HEK293T (cell line): ENCODE measurements around the gene PBX1.

Source experiments
- CTCF ChIA-PET: fragments of 350-600 bp; formaldehyde crosslinking; extraction: SDS; loops from one replicate; lab custom pipeline; 2021; ENCODE audit warnings: antibody characterized with exemption, inconsistent platforms; lab: Yijun Ruan, JAX
- POLR2A ChIA-PET: fragments of 350-600 bp; formaldehyde crosslinking; extraction: SDS; loops from one replicate; lab custom pipeline; 2020; ENCODE audit warnings: antibody characterized with exemption, inconsistent platforms; lab: Yijun Ruan, JAX
- DNase-seq: peaks from one replicate; pipeline ENCODE4 v3.0.0; 2012; ENCODE audit warnings: mixed read lengths; ENCODE audit errors: extremely low spot score
- ARNT ChIP-seq: fragments of 450-650 bp; IDR thresholded peaks from 2 replicates; pipeline ENCODE4 v1.6.1; 2017; ENCODE audit warnings: mild to moderate bottlenecking
- BHLHE40 ChIP-seq: fragments of 450-650 bp; IDR thresholded peaks from 2 replicates; pipeline ENCODE4 v1.6.1; 2016; ENCODE audit warnings: mild to moderate bottlenecking, moderate library complexity, borderline replicate concordance
- CTBP1 ChIP-seq: fragments of 450-650 bp; IDR thresholded peaks from 2 replicates; pipeline ENCODE4 v1.6.1; 2016; ENCODE audit warnings: borderline replicate concordance
- ELF4 ChIP-seq: fragments of 450-650 bp; IDR thresholded peaks from 2 replicates; pipeline ENCODE4 v1.6.1; 2017; ENCODE audit warnings: antibody characterized with exemption
- FOXA1 ChIP-seq: fragments of 450-650 bp; IDR thresholded peaks from 2 replicates; pipeline ENCODE4 v1.6.1; 2016; ENCODE audit warnings: mild to moderate bottlenecking
- FOXK2 ChIP-seq: fragments of 450-650 bp; IDR thresholded peaks from 2 replicates; pipeline ENCODE4 v1.6.1; 2016; ENCODE audit warnings: mild to moderate bottlenecking
- FOXM1 ChIP-seq: fragments of 450-650 bp; IDR thresholded peaks from 2 replicates; pipeline ENCODE4 v1.6.1; 2017; ENCODE audit warnings: mild to moderate bottlenecking, borderline replicate concordance
- HDGF ChIP-seq: fragments of 450-650 bp; IDR thresholded peaks from 2 replicates; pipeline ENCODE4 v1.6.1; 2017; ENCODE audit warnings: antibody characterized with exemption, borderline replicate concordance
- L3MBTL2 ChIP-seq: fragments of 450-650 bp; conservative IDR thresholded peaks from 2 replicates; pipeline ENCODE4 v1.6.1; 2016; ENCODE audit warnings: mild to moderate bottlenecking
- LEF1 ChIP-seq: fragments of 450-650 bp; IDR thresholded peaks from 2 replicates; pipeline ENCODE4 v1.6.1; 2017; ENCODE audit warnings: mild to moderate bottlenecking, borderline replicate concordance
- NFRKB ChIP-seq: fragments of 450-650 bp; IDR thresholded peaks from 2 replicates; pipeline ENCODE4 v1.6.1; 2016; ENCODE audit warnings: mild to moderate bottlenecking, moderate library complexity
- SP1 ChIP-seq: fragments of 450-650 bp; IDR thresholded peaks from 2 replicates; pipeline ENCODE4 v1.6.1; 2017
- SUZ12 ChIP-seq: fragments of 450-650 bp; IDR thresholded peaks from 2 replicates; pipeline ENCODE4 v1.6.1; 2016; ENCODE audit warnings: mild to moderate bottlenecking
- TARDBP ChIP-seq: fragments of 450-650 bp; IDR thresholded peaks from 2 replicates; pipeline ENCODE4 v1.6.1; 2016
- ZNF384 ChIP-seq: fragments of 450-650 bp; IDR thresholded peaks from 2 replicates; pipeline ENCODE4 v1.6.1; 2016
- TF ChIP-seq, protein P1 (sequence below): fragments of 450-650 bp; IDR thresholded peaks from 2 replicates; pipeline ENCODE4 v1.6.1; 2016

Gene PBX1

DNA sequence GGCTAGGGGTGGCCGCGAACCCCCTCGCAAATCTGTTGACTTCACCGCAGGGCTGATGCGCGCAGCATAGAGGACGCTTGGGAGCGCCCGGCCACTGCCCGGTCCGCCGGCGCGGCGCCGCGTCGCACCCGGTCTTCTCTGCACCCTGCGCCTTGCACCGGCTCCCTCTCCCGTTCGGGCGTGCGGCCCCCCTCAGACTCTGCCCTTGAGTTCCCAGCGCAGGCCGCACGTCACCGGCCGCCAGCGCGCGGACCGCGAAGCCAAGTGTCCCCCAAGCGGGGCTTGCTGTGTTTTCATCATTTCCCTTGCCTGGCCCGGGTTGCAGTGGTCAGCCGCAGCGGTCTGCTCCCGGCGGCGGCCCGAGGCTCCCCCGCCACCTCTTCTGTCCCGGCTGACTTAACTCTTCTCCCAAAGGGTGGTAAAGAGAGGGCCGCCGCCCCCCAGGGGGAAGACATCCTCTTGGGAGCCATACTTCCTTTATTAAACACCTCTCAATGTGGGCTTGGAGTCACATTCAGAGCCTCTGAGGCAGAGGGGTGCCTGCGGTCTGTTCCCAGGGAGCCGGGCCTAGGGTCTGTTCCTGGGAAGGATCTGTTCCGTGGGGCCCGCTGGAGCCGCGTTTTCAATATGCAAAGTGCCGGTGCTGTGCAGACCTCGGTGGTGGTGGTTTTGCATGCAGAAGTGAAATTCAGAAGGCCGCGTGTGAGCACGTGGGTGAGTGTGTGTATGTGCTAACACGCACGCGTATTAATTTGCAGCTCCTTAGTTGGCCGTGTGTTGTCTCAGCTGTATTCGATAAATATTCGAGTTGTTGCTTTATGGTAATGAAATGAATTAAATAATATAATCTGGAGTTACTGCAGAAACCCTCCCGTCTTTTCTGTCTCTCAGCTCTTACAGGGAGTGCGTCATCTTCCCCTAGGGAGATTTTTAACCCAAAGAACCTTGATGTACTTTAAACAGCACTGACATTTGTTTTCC lies 17.6 kb downstream of the PBX1 start:
- no peak for DNase-seq
- TF ChIP-seq NFRKB, result no peak
- no peak for TF ChIP-seq FOXM1
- no peak for TF ChIP-seq SUZ12
- TF ChIP-seq FOXK2, result no peak
- no peak for TF ChIP-seq LEF1
- no peak for TF ChIP-seq HDGF
- no peak for TF ChIP-seq ZNF384
- TF ChIP-seq FOXA1, result no peak
- TF ChIP-seq SP1, result no peak
- TF ChIP-seq TARDBP, result no peak
- no peak for TF ChIP-seq BHLHE40
- TF ChIP-seq ARNT, result no peak
- no peak for TF ChIP-seq CTBP1
- no peak for TF ChIP-seq ELF4
- TF ChIP-seq, protein P1, sequence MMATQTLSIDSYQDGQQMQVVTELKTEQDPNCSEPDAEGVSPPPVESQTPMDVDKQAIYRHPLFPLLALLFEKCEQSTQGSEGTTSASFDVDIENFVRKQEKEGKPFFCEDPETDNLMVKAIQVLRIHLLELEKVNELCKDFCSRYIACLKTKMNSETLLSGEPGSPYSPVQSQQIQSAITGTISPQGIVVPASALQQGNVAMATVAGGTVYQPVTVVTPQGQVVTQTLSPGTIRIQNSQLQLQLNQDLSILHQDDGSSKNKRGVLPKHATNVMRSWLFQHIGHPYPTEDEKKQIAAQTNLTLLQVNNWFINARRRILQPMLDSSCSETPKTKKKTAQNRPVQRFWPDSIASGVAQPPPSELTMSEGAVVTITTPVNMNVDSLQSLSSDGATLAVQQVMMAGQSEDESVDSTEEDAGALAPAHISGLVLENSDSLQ, result no peak
- TF ChIP-seq L3MBTL2, result no peak
- CTCF ChIA-PET, result interaction anchor here (0.6 kb wide), 1 partner anchor 12 kb away, joined by 4 read pairs; no protein-coding TSS in a partner anchor
- POLR2A ChIA-PET, result interaction anchor here (1.3 kb wide), 1 partner anchor 18 kb away, joined by 4 read pairs; the partner anchor contains the start of gene PBX1

DNA sequence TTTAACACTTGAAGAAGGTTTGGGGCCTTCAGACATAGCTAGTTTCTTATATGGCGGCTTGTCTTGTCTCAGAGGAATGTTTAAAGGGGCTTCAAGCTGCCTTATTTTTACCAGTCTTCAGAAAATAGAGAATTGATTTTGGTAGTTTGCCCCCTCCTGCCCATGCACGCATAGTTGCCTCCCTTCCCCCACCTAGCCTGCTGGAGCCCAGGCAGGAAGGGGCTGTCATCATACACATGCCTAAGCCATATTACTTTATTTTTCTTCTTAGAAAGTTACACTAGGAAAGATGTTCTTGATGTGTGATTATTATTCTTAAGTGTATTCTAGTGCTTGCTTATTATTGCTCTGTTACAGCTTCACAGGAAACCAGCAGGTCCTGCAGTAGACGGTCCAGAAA lies 18.3 kb downstream of the PBX1 start:
- no peak for DNase-seq
- ChIA-PET CTCF (interaction anchor here (0.6 kb wide), 1 partner anchor 11 kb away, joined by 4 read pairs; no protein-coding TSS in a partner anchor), POLR2A (interaction anchor here (1.3 kb wide), 1 partner anchor 18 kb away, joined by 4 read pairs; the partner anchor contains the start of gene PBX1)
- no peak for TF ChIP-seq CTBP1
- no peak for TF ChIP-seq FOXM1
- no peak for TF ChIP-seq NFRKB
- TF ChIP-seq TARDBP, result no peak
- TF ChIP-seq FOXA1, result no peak
- no peak for TF ChIP-seq SUZ12
- TF ChIP-seq SP1, result no peak
- TF ChIP-seq HDGF, result no peak
- no peak for TF ChIP-seq FOXK2
- no peak for TF ChIP-seq ARNT
- TF ChIP-seq, protein P1, result no peak
- TF ChIP-seq LEF1, result no peak
- no peak for TF ChIP-seq L3MBTL2

GRCh38 chr1:164578479-164579200 lies 19.7 kb downstream of the PBX1 start:
- ChIA-PET CTCF (no interaction called here), POLR2A (interaction anchor here (0.5 kb wide), 1 partner anchor 33 kb away, joined by 5 read pairs; no protein-coding TSS in a partner anchor)
- no peak for TF ChIP-seq HDGF
- no peak for TF ChIP-seq L3MBTL2
- TF ChIP-seq FOXA1, result no peak
- TF ChIP-seq FOXK2, result no peak
- TF ChIP-seq LEF1, result no peak
- no peak for TF ChIP-seq TARDBP
- no peak for TF ChIP-seq SP1
- DNase-seq, result no peak

DNA sequence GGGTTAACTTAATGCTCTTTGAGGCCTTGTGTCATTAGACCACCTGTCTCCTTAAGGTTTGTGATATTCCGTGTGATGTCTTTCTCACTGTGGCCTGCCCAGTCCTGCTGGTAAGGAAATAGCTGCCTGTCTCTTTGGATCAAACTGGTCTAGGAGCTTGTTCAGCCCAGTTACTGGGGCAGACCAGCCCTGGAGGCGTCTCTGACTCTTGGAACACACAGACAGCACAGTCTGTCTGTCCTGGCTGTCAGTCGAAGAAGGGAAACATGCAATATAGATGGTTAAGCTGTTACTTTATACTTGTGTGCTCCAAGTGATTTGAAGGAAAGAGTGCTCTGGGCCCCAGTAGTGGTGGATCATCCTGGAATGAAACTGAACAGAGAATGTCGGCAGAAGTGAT lies 20.4 kb downstream of the PBX1 start:
- DNase-seq, result no peak
- ChIA-PET POLR2A (no interaction called here), CTCF (no interaction called here)
- TF ChIP-seq ARNT, result no peak

- CTCF ChIA-PET, result no interaction called here
- no peak for TF ChIP-seq BHLHE40
- TF ChIP-seq ELF4, result no peak
- TF ChIP-seq, protein P1, result no peak
- no peak for TF ChIP-seq TARDBP
- no peak for TF ChIP-seq ZNF384
- TF ChIP-seq FOXA1, result no peak
- TF ChIP-seq FOXK2, result no peak
- no peak for TF ChIP-seq HDGF
- no peak for TF ChIP-seq CTBP1
- TF ChIP-seq FOXM1, result no peak
- TF ChIP-seq LEF1, result no peak
- no peak for TF ChIP-seq ARNT
- TF ChIP-seq SP1, result no peak
- no peak for TF ChIP-seq NFRKB
- POLR2A ChIA-PET, result no interaction called here
- DNase-seq, result no peak
These were observed 22.8 kb downstream of the PBX1 start for GRCh38 chr1:164581762-164582161.

DNA sequence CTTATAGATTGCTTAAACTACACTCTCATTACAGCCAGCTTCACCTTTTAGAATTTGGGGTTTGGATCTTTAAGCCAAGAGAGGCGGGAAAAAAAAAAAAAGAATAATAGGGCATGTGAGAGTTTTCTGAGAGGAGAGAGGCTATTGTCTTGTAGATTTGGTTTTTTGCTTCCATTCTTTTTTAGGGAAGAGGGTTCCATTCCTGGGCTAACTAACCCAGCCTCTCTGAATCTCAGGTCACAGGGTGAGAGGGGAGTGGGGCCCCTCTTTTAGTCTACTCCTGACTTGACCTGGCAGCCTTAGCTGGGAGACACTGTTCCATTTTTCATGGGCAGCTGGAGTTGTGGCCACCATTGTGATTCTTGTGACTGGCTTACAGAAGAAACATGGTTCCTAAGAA lies 24.2 kb downstream of the PBX1 start:
- POLR2A ChIA-PET, result no interaction called here
- CTCF ChIA-PET, result interaction anchor here (1.1 kb wide), 1 partner anchor 19 kb away, joined by 4 read pairs; no protein-coding TSS in a partner anchor
- DNase-seq, result no peak
- no peak for TF ChIP-seq ZNF384
- TF ChIP-seq SP1, result no peak
- no peak for TF ChIP-seq NFRKB
- no peak for TF ChIP-seq HDGF
- TF ChIP-seq CTBP1, result no peak
- TF ChIP-seq FOXK2, result no peak
- TF ChIP-seq SUZ12, result no peak
- TF ChIP-seq L3MBTL2, result no peak
- no peak for TF ChIP-seq ARNT
- no peak for TF ChIP-seq FOXA1
- TF ChIP-seq LEF1, result no peak
- TF ChIP-seq, protein P1, result no peak
- TF ChIP-seq TARDBP, result no peak
